Adrenal gland (tissue), 12 donors: ENCODE data around the gene PRKG1. TPM values are rescaled to one million over a fixed set of nuclear protein-coding genes. Genes with fewer than 3 reads are reported as not detected.

Source experiments
- DNase-seq, 7 donors: peaks; one replicate each; pipeline ENCODE4 v3.0.0-alpha.2; 2019 to 2020
- H3K27ac ChIP-seq, 5 donors: fragments of 200-600 bp; sonication (generic) in 4 of 5; 1 replicate in 3 of 5; 2 replicates in 2 of 5; pipeline versions ENCODE4 v1.5.1 to v1.8.0; 2016 to 2020; ENCODE audit warnings: mild to moderate bottlenecking in 1 of 5
- H3K27me3 ChIP-seq: fragments of 200-600 bp; 2 replicates; pipeline ENCODE4 v1.8.0; 2021
- H3K36me3 ChIP-seq, 2 donors: fragments of 200-600 bp; replicated peaks in 1 of 2; 1 replicate in 1 of 2; 2 replicates in 1 of 2; pipeline versions ENCODE4 v1.5.1 to v1.8.0; 2018 to 2022
- H3K4me1 ChIP-seq, 2 donors: fragments of 200-600 bp; replicated peaks in 1 of 2; 1 replicate in 1 of 2; 2 replicates in 1 of 2; pipeline versions ENCODE4 v1.5.1 to v1.8.0; 2018 to 2021
- H3K4me3 ChIP-seq, 4 donors: fragments of 200-600 bp; sonication (generic) in 3 of 4; one replicate each; pipeline ENCODE4 v1.5.1; 2016 to 2018
- H3K9me3 ChIP-seq, 3 donors: fragments of 200-600 bp; sonication (generic) in 1 of 3; replicated peaks in 1 of 3; 1 replicate in 2 of 3; 2 replicates in 1 of 3; pipeline versions ENCODE4 v1.5.1 to v1.8.0; 2016 to 2021
- POLR2A ChIP-seq, 2 donors: fragments of 450-650 bp; IDR thresholded peaks; one replicate each; pipeline ENCODE4 v1.6.1; 2017; ENCODE audit warnings: antibody characterized with exemption in 2 of 2, mild to moderate bottlenecking in 2 of 2, moderate library complexity in 1 of 2
- WGBS, 4 donors: extraction: QIAGEN DNeasy Blood & Tissue Kit in 2 of 4; methylation state at CpG; one replicate each; pipeline versions ENCODE4 v1.1.5 to v1.1.7; 2013 to 2017; 5-methylcytosine and 5-hydroxymethylcytosine counted together
- intact Hi-C, 2 donors: fragments of 100-400 bp; cut with DNase I; formaldehyde crosslinking; loops; one replicate each; pipeline versions ENCODE4 v1.14.1 to v1.15.0; 2022 to 2023
- polyA plus RNA-seq, 3 donors: library from polyadenylated mRNA; stranded (reverse); fragments of 200-250 nt in 2 of 3; fragments of 350-450 nt in 1 of 3; fragmentation: Illumina TruSeq in 1 of 3; extraction: RNeasy Lipid Tissue Mini Kit (QIAGEN cat#74804) in 1 of 3; gene quantifications; one replicate each; pipeline ENCODE4 v1.2.3, GENCODE V29; 2013 to 2014
- total RNA-seq, 9 donors: library from RNA; depleted of rRNA in 4 of 9; stranded (reverse); fragments of >200 nt in 4 of 9; fragments of 120-200 nt in 1 of 9; fragmentation: NEBNext Ultra II Directional in 1 of 9; extraction: Animal tissue kit (Norgen Biotek cat#: 25700) in 1 of 9; gene quantifications; one replicate each; pipeline versions ENCODE4 v1.1.0 to v1.2.4, GENCODE V29; 2013 to 2023
- TF ChIP-seq, protein P1 (sequence below), 6 experiments: fragments of 450-650 bp in 4 of 6; fragments of 200-600 bp in 2 of 6; sonication (generic) in 1 of 6; IDR thresholded peaks; 1 replicate in 5 of 6; 2 replicates in 1 of 6; pipeline versions ENCODE4 v1.5.1 to v1.8.0; 2016 to 2021; ENCODE audit warnings: antibody characterized with exemption in 6 of 6, mild to moderate bottlenecking in 2 of 6, moderate library complexity in 1 of 6
- donor health status: healthy with polysubstance abuse.
- donor health status: Bipolar disorder and iron deficiency.
- donor health status: DM: yes; HTN: yes; CAD: no.
- donor health status: DM: no; HTN: no; CAD: no.
- donor health status: DM: no; HTN: no; CAD: no.
- donor health status: DM: yes; HTN: yes; CAD: no.

The PRKG1 gene
- total and polyA plus RNA-seq, 12 donors = 6.9 to 104 (median 29.7) TPM

GRCh38 chr10:52191049-52191448 lies 1116.8 kb downstream of the PRKG1 start:
- Histone ChIP-seq H3K36me3 (no peaks in the 10 kb centered on the region), H3K4me3 (no peak overlapping the region), H3K4me1 (no peaks in the 10 kb centered on the region), H3K27ac (no peak overlapping the region), H3K27me3 (no peaks in the 10 kb centered on the region), H3K9me3 (no peaks in the 10 kb centered on the region)
- WGBS, 4 donors = 89 to 95% (median 93%) methylated on average over 5 of the region's 5 CpGs
- intact Hi-C loops = no loop called here
- TF ChIP-seq POLR2A (IDR thresholded peaks at IDR 0.05) = no peak
- TF ChIP-seq, protein P1, sequence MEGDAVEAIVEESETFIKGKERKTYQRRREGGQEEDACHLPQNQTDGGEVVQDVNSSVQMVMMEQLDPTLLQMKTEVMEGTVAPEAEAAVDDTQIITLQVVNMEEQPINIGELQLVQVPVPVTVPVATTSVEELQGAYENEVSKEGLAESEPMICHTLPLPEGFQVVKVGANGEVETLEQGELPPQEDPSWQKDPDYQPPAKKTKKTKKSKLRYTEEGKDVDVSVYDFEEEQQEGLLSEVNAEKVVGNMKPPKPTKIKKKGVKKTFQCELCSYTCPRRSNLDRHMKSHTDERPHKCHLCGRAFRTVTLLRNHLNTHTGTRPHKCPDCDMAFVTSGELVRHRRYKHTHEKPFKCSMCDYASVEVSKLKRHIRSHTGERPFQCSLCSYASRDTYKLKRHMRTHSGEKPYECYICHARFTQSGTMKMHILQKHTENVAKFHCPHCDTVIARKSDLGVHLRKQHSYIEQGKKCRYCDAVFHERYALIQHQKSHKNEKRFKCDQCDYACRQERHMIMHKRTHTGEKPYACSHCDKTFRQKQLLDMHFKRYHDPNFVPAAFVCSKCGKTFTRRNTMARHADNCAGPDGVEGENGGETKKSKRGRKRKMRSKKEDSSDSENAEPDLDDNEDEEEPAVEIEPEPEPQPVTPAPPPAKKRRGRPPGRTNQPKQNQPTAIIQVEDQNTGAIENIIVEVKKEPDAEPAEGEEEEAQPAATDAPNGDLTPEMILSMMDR (IDR thresholded peaks at IDR 0.05) = no peak
- DNase-seq = no peak

DNA sequence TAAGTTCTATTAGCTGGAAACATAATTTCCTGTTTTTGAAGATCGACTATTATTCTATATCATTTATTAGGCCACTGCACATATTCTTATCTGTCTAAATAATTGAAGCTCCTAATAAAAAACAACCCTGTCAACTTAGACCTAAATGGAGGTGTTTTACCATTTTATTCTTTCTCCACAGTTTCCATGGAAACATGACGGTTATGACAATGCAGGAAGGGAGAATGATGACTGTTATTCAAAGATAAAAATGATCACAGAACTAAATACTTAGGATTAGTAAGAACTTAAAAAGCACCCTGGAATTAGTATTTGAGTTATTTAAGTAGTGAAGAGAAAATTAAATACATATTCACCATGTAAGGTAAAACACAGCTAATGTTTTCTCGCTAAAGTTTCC lies 1119.9 kb downstream of the PRKG1 start:
- Histone ChIP-seq H3K4me1 (no peaks in the 10 kb centered on the region), H3K27me3 (no peaks in the 10 kb centered on the region), H3K36me3 (no peaks in the 10 kb centered on the region), H3K4me3 (no peak overlapping the region), H3K9me3 (no peaks in the 10 kb centered on the region), H3K27ac (no peak overlapping the region)
- intact Hi-C loops = no loop called here
- WGBS, 4 donors = 87 to 92% (median 91%) methylated on average over 3 of the region's 3 CpGs
- no peak for DNase-seq
- no peak for TF ChIP-seq POLR2A (IDR thresholded peaks at IDR 0.05)
- TF ChIP-seq, protein P1 (IDR thresholded peaks at IDR 0.05) = no peak

DNA sequence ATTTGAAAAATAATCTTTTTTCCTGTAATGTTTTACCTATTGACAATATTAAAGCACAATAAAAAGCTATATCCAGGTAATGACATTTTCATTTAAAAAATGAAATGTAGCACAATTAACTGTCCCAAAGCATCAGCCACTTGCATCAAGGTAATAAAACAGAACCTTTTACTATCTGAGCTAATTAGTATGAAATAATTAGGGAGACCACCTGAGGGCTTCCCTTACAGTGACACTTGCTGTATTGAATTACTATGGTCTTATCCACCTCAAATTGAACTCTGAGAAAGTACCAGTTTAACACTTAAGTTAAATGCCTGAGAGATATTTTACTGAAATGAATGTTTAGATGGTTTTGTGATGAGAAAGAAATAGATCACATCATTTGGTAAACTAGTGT lies 1120.4 kb downstream of the PRKG1 start:
- no peaks in the 10 kb centered on the region for H3K9me3 ChIP-seq
- intact Hi-C loops = no loop called here
- no peaks in the 10 kb centered on the region for H3K4me1 ChIP-seq
- no peak for TF ChIP-seq POLR2A (IDR thresholded peaks at IDR 0.05)
- TF ChIP-seq, protein P1 (IDR thresholded peaks at IDR 0.05) = no peak
- no peak overlapping the region for H3K27ac ChIP-seq
- no peaks in the 10 kb centered on the region for H3K27me3 ChIP-seq
- no peak for DNase-seq
- no peak overlapping the region for H3K4me3 ChIP-seq
- H3K36me3 ChIP-seq = no peaks in the 10 kb centered on the region

GRCh38 chr10:52197098-52197497 lies 1122.8 kb downstream of the PRKG1 start:
- no peak overlapping the region for H3K27ac ChIP-seq

More at GRCh38 chr10:52197098-52197497, 1122.8 kb downstream of the PRKG1 start:
- no peak for DNase-seq
- TF ChIP-seq, protein P1 (IDR thresholded peaks at IDR 0.05) = no peak
- no peak for TF ChIP-seq POLR2A (IDR thresholded peaks at IDR 0.05)
- intact Hi-C loops = no loop called here
- WGBS, 4 donors = 53 to 68% (median 65%) methylated on average over 3 of the region's 3 CpGs
- Histone ChIP-seq H3K4me1 (no peaks in the 10 kb centered on the region), H3K27me3 (no peaks in the 10 kb centered on the region), H3K9me3 (no peaks in the 10 kb centered on the region), H3K4me3 (no peak overlapping the region), H3K36me3 (no peaks in the 10 kb centered on the region)
